Gastrocnemius medialis (tissue), 4 donors: ENCODE measurements around the gene RDH13. TPM values are rescaled to one million over a fixed set of nuclear protein-coding genes. Genes with fewer than 3 reads are reported as not detected.

Experiments
- ATAC-seq, 2 donors: fragments of 150-250 bp; one replicate each; pipeline ENCODE4 v1.9.1; 2016
- DNase-seq, 2 donors: peaks; one replicate each; pipeline ENCODE4 v3.0.0-alpha.2; 2019
- H3K27ac ChIP-seq, 4 donors: fragments of 200-600 bp; sonication (generic); 1 replicate in 1 of 4; 2 replicates in 3 of 4; pipeline ENCODE4 v1.5.1; 2016 to 2018; ENCODE audit warnings: mild to moderate bottlenecking in 2 of 4, moderate library complexity in 1 of 4
- H3K27me3 ChIP-seq, 3 donors: fragments of 200-600 bp; sonication (generic) in 2 of 3; 1 replicate in 1 of 3; 2 replicates in 2 of 3; pipeline versions ENCODE4 v1.5.1 to v1.6.0; 2016 to 2019; ENCODE audit warnings: mild to moderate bottlenecking in 1 of 3, moderate library complexity in 1 of 3
- H3K36me3 ChIP-seq, 2 donors: fragments of 200-600 bp; sonication (generic) in 1 of 2; one replicate each; pipeline ENCODE4 v1.5.1; 2017 to 2018
- H3K4me1 ChIP-seq, 2 donors: fragments of 200-600 bp; sonication (generic) in 1 of 2; one replicate each; pipeline ENCODE4 v1.5.1; 2016 to 2017; ENCODE audit warnings: mild to moderate bottlenecking in 2 of 2
- H3K4me3 ChIP-seq, 4 donors: fragments of 200-600 bp; sonication (generic) in 3 of 4; 1 replicate in 1 of 4; 2 replicates in 3 of 4; pipeline ENCODE4 v1.5.1; 2016 to 2019; ENCODE audit warnings: mild to moderate bottlenecking in 2 of 4
- H3K9me3 ChIP-seq, 3 donors: fragments of 200-600 bp; sonication (generic) in 2 of 3; 1 replicate in 1 of 3; 2 replicates in 2 of 3; pipeline ENCODE4 v1.5.1; 2016 to 2019
- POLR2A ChIP-seq, 2 donors: fragments of 450-650 bp; IDR thresholded peaks; one replicate each; pipeline ENCODE4 v1.6.1; 2017; ENCODE audit warnings: antibody characterized with exemption in 2 of 2, mild to moderate bottlenecking in 2 of 2, moderate library complexity in 2 of 2
- in situ Hi-C, 4 donors: fragments of 200-750 bp; cut with MboI; loops; one replicate each; pipeline versions ENCODE4 v1.15.0 to v1.8.0; 2017; ENCODE audit warnings: low sequenced_read_pairs in 4 of 4
- intact Hi-C: fragments of 100-400 bp; cut with DNase I; formaldehyde crosslinking; loops from one replicate; pipeline ENCODE4 v1.15.1; 2023; ENCODE audit warnings: low total_unique reads
- total RNA-seq, 4 donors: library from RNA; depleted of rRNA; stranded (reverse); fragments of >200 nt; gene quantifications; one replicate each; pipeline versions ENCODE4 v1.1.0 to v1.2.3, GENCODE V29; 2016
- TF ChIP-seq, protein P1 (sequence below), 5 experiments: fragments of 450-650 bp in 3 of 5; fragments of 200-600 bp in 2 of 5; sonication (generic) in 2 of 5; IDR thresholded peaks in 4 of 5; conservative IDR thresholded peaks in 1 of 5; 1 replicate in 4 of 5; 2 replicates in 1 of 5; pipeline ENCODE4 v1.5.1; 2016 to 2019; ENCODE audit warnings: antibody characterized with exemption in 5 of 5, mild to moderate bottlenecking in 3 of 5, moderate library complexity in 3 of 5

The RDH13 gene
- total RNA-seq, 4 donors from 2014 or later = 5.2 to 10.5 (median 7.6) TPM

DNA sequence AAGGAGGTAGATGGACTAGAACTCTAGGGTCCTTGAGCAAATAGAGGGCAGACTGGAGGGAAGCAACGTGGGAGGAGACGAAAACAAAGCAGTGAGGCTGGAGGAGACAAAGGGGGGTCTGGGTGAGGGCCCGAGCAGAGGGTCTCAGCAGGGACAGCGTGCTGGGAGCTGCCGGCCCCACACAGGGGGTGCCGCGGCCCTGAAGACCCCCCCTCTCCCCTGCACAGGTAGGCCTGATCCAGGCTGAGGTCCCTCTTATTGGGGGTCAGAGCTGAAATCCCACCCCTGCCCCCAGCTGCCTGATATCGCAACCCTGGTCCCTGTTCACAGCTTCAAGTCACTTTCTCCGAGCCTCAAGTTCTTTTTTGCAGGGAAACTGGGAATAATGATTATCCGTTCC is 21.5 kb upstream of the RDH13 start:
- Histone ChIP-seq H3K27ac (no peak overlapping the region), H3K4me3 (no peak overlapping the region), H3K36me3 (no peaks in the 10 kb centered on the region), H3K27me3 (peaks cover 79 to 82% (median 81%) of the 10 kb centered on the region in 3 donors), H3K9me3 (no peaks in the 10 kb centered on the region), H3K4me1 (peaks cover 19 to 42% of the 10 kb centered on the region in 2 donors)
- ATAC-seq (no peak), DNase-seq (no peak)
- intact Hi-C loops = no loop called here
- TF ChIP-seq, protein P1, sequence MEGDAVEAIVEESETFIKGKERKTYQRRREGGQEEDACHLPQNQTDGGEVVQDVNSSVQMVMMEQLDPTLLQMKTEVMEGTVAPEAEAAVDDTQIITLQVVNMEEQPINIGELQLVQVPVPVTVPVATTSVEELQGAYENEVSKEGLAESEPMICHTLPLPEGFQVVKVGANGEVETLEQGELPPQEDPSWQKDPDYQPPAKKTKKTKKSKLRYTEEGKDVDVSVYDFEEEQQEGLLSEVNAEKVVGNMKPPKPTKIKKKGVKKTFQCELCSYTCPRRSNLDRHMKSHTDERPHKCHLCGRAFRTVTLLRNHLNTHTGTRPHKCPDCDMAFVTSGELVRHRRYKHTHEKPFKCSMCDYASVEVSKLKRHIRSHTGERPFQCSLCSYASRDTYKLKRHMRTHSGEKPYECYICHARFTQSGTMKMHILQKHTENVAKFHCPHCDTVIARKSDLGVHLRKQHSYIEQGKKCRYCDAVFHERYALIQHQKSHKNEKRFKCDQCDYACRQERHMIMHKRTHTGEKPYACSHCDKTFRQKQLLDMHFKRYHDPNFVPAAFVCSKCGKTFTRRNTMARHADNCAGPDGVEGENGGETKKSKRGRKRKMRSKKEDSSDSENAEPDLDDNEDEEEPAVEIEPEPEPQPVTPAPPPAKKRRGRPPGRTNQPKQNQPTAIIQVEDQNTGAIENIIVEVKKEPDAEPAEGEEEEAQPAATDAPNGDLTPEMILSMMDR (IDR thresholded peaks at IDR 0.05 in 4 of 5, conservative IDR thresholded peaks at IDR 0.05 in 1 of 5) = no peak
- no peak for TF ChIP-seq POLR2A (IDR thresholded peaks at IDR 0.05)
- in situ Hi-C loops = loop anchor here in 1 of 4 donors (10.0 kb wide), 1 partner anchor 80 kb away; the partner anchor contains the start of gene DNAAF3

DNA sequence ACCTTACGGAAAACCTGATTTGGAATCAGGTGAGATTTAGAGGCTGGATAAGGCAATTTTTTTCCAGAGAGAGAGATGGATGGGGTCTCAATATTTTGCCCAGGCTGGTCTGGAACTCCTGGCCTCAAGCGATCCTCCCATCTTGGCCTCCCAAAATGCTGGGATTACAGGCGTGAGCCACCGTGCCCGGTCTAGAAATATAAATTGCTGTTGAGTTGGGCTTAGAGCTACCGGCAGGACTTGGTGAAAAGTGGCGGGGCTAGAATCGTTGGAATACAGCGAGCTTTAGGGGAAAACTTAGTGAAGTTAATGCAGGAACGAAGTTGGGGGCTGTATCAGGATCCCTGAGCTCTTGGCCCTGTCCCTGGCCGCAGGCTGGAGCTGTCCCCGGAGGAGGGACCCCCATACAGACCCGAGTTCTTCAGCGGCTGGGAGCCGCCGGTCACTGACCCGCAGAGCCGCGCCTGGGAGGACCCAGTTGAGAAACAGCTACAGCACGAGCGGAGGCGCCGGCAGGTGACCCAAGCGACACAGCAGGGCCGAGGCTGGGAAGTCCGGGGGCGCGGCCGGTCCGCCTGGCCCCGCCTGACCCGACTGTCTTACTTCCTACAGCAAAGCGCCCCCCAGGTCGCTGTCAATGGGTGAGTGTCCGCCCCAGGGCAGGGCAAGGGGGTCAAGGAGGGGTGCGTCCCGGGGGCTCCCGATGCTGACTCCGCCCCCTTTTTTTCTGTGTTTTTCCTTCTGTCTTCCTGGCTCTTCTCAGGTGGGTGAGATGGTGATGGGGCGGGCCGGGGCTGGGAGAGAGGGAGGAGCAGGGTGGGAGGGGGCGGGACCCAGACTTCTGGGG is 20.3 kb upstream of the RDH13 start:
- peaks cover 16 to 40% of the 10 kb centered on the region in 2 donors for H3K4me1 ChIP-seq
- in situ Hi-C loops = loop anchor here in 1 of 4 donors (10.0 kb wide), 1 partner anchor 82 kb away; the partner anchor contains the start of gene DNAAF3
- no peak overlapping the region for H3K4me3 ChIP-seq
- peaks cover 85 to 86% (median 85%) of the 10 kb centered on the region in 3 donors for H3K27me3 ChIP-seq
- H3K36me3 ChIP-seq = no peaks in the 10 kb centered on the region
- DNase-seq (no peak), ATAC-seq (no peak)
- no peak overlapping the region for H3K27ac ChIP-seq
- intact Hi-C loops = no loop called here
- TF ChIP-seq POLR2A (IDR thresholded peaks at IDR 0.05) = no peak
- TF ChIP-seq, protein P1 (IDR thresholded peaks at IDR 0.05 in 4 of 5, conservative IDR thresholded peaks at IDR 0.05 in 1 of 5) = no peak
- H3K9me3 ChIP-seq = no peaks in the 10 kb centered on the region

DNA sequence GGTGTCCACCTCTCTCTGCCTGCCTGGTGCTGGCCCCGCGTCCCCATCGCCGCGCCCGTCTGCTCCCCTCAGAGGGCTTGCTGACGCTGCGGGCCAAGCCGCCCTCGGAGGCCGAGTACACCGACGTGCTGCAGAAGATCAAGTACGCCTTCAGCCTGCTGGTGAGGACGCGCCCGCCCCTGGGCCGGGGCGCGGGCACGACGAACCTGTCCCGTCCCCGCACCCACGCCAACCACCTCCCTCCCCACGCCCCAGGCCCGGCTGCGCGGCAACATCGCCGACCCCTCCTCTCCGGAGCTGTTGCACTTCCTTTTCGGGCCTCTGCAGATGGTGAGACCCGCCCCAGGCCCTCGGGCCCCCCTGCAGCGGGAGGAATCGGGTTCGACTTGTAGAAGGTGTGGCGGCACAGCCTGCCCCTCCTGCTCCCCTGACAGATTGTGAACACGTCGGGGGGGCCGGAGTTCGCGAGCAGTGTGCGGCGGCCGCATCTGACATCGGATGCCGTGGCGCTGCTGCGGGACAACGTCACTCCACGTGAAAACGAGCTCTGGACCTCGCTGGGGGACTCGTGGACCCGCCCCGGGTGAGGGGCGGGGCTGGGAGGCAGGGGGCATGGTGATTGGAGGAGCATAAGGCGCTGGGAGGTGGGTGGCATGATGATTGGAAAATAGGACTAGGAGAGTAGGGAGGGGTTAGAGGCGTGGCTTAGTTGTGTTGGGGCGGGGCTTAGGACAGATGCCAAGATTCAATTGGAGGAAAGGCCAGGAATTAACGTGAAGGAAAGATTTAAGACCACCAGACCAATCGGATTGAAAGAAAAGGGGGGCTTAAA is 19.3 kb upstream of the RDH13 start:
- Histone ChIP-seq H3K36me3 (no peaks in the 10 kb centered on the region), H3K4me1 (peaks cover 11 to 30% of the 10 kb centered on the region in 2 donors), H3K27me3 (peaks cover 78 to 84% (median 82%) of the 10 kb centered on the region in 3 donors), H3K4me3 (peak overlapping the region in 3 of 4 donors; percentile 52 to 63 (median 53)), H3K9me3 (no peaks in the 10 kb centered on the region), H3K27ac (no peak overlapping the region)
- intact Hi-C loops (no loop called here), in situ Hi-C loops (loop anchor here in 1 of 4 donors (10.0 kb wide), 1 partner anchor 83 kb away; the partner anchor contains the start of gene DNAAF3)
- DNase-seq (no peak), ATAC-seq (no peak)
- TF ChIP-seq, protein P1 (IDR thresholded peaks at IDR 0.05 in 4 of 5, conservative IDR thresholded peaks at IDR 0.05 in 1 of 5) = no peak
- no peak for TF ChIP-seq POLR2A (IDR thresholded peaks at IDR 0.05)

DNA sequence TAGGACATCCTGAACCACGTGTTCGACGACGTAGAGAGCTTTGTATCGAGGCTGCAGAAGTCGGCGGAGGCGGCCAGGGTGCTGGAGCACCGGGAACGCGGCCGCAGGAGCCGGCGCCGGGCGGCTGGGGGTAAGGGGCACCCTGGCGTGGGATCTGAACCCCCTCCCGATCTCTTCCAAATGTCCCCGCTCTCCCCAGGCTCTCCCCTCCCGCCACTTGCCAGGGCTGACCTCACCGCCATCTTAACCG is 18.7 kb upstream of the RDH13 start:
- no peak for ATAC-seq
- TF ChIP-seq POLR2A (IDR thresholded peaks at IDR 0.05) = no peak
- TF ChIP-seq, protein P1 (IDR thresholded peaks at IDR 0.05 in 4 of 5, conservative IDR thresholded peaks at IDR 0.05 in 1 of 5) = no peak
- peaks cover 6 to 25% of the 10 kb centered on the region in 2 donors for H3K4me1 ChIP-seq

More for the DNA sequence above, 18.7 kb upstream of the RDH13 start:
- Histone ChIP-seq H3K36me3 (no peaks in the 10 kb centered on the region), H3K27ac (no peak overlapping the region), H3K27me3 (peaks cover 79 to 85% (median 82%) of the 10 kb centered on the region in 3 donors), H3K4me3 (peak overlapping the region in 3 of 4 donors; percentile 52 to 63 (median 53)), H3K9me3 (no peaks in the 10 kb centered on the region)
- in situ Hi-C loops = loop anchor here in 1 of 4 donors (10.0 kb wide), 1 partner anchor 83 kb away; the partner anchor contains the start of gene DNAAF3
- intact Hi-C loops = no loop called here
- no peak for DNase-seq
